ENCODE measurements around the gene AUTS2.

Gene AUTS2

GRCh38 chr7:69564454-69565417 lies 33.5 kb upstream of the AUTS2 start:
- Histone ChIP-seq H3K4me3 (ENCODE audit: severe bottlenecking) (no peak overlapping the region), H3K36me3 (ENCODE audit: low read depth) (no peaks in the 10 kb centered on the region), H3K27me3 (ENCODE audit: insufficient read depth, poor library complexity, severe bottlenecking) (no peaks in the 10 kb centered on the region), H3K9me3 (ENCODE audit: severe bottlenecking) (no peaks in the 10 kb centered on the region), H3K4me1 (ENCODE audit: insufficient read depth, poor library complexity, severe bottlenecking) (no peaks in the 10 kb centered on the region), H3K27ac (ENCODE audit: poor library complexity, severe bottlenecking) (no peak overlapping the region)
- no peak for ATAC-seq (ENCODE audit: low read depth)
- no peak for TF ChIP-seq CTCF (IDR thresholded peaks at IDR 0.05; ENCODE audit: poor library complexity, severe bottlenecking)
- no peak for DNase-seq (ENCODE audit: low spot score)

GRCh38 chr7:69567800-69568199 lies 30.5 kb upstream of the AUTS2 start:
- ATAC-seq (ENCODE audit: low read depth) (no peak), DNase-seq (ENCODE audit: low spot score) (no peak)
- H3K27ac ChIP-seq (ENCODE audit: poor library complexity, severe bottlenecking): no peak overlapping the region
- no peaks in the 10 kb centered on the region for H3K4me1 ChIP-seq (ENCODE audit: insufficient read depth, poor library complexity, severe bottlenecking)
- no peak for TF ChIP-seq CTCF (IDR thresholded peaks at IDR 0.05; ENCODE audit: poor library complexity, severe bottlenecking)
- no peaks in the 10 kb centered on the region for H3K9me3 ChIP-seq (ENCODE audit: severe bottlenecking)
- no peaks in the 10 kb centered on the region for H3K36me3 ChIP-seq (ENCODE audit: low read depth)
- H3K4me3 ChIP-seq (ENCODE audit: severe bottlenecking): no peak overlapping the region
- no peaks in the 10 kb centered on the region for H3K27me3 ChIP-seq (ENCODE audit: insufficient read depth, poor library complexity, severe bottlenecking)

GRCh38 chr7:69568266-69568665 lies 30.0 kb upstream of the AUTS2 start:
- TF ChIP-seq CTCF (IDR thresholded peaks at IDR 0.05; ENCODE audit: poor library complexity, severe bottlenecking): no peak
- H3K27me3 ChIP-seq (ENCODE audit: insufficient read depth, poor library complexity, severe bottlenecking): no peaks in the 10 kb centered on the region
- H3K4me1 ChIP-seq (ENCODE audit: insufficient read depth, poor library complexity, severe bottlenecking): no peaks in the 10 kb centered on the region
- no peak overlapping the region for H3K4me3 ChIP-seq (ENCODE audit: severe bottlenecking)
- H3K36me3 ChIP-seq (ENCODE audit: low read depth): no peaks in the 10 kb centered on the region
- no peaks in the 10 kb centered on the region for H3K9me3 ChIP-seq (ENCODE audit: severe bottlenecking)
- ATAC-seq (ENCODE audit: low read depth): no peak; the same call in 2 of the 3 replicates
- H3K27ac ChIP-seq (ENCODE audit: poor library complexity, severe bottlenecking): no peak overlapping the region
- no peak for DNase-seq (ENCODE audit: low spot score)

- Histone ChIP-seq H3K4me1 (ENCODE audit: insufficient read depth, poor library complexity, severe bottlenecking) (no peaks in the 10 kb centered on the region), H3K27ac (ENCODE audit: poor library complexity, severe bottlenecking) (no peak overlapping the region), H3K27me3 (ENCODE audit: insufficient read depth, poor library complexity, severe bottlenecking) (no peaks in the 10 kb centered on the region), H3K4me3 (ENCODE audit: severe bottlenecking) (no peak overlapping the region), H3K36me3 (ENCODE audit: low read depth) (no peaks in the 10 kb centered on the region), H3K9me3 (ENCODE audit: severe bottlenecking) (no peaks in the 10 kb centered on the region)
- ATAC-seq (ENCODE audit: low read depth) (no peak), DNase-seq (ENCODE audit: low spot score) (no peak)
- TF ChIP-seq CTCF (IDR thresholded peaks at IDR 0.05; ENCODE audit: poor library complexity, severe bottlenecking): no peak
Observed at GRCh38 chr7:69575651-69576050, 22.6 kb upstream of the AUTS2 start.

GRCh38 chr7:69577221-69577620 lies 21.1 kb upstream of the AUTS2 start:
- no peaks in the 10 kb centered on the region for H3K9me3 ChIP-seq (ENCODE audit: severe bottlenecking)
- no peaks in the 10 kb centered on the region for H3K36me3 ChIP-seq (ENCODE audit: low read depth)
- DNase-seq (ENCODE audit: low spot score) (no peak), ATAC-seq (ENCODE audit: low read depth) (no peak)
- no peaks in the 10 kb centered on the region for H3K4me1 ChIP-seq (ENCODE audit: insufficient read depth, poor library complexity, severe bottlenecking)
- no peak for TF ChIP-seq CTCF (IDR thresholded peaks at IDR 0.05; ENCODE audit: poor library complexity, severe bottlenecking)
- H3K27me3 ChIP-seq (ENCODE audit: insufficient read depth, poor library complexity, severe bottlenecking): no peaks in the 10 kb centered on the region
- no peak overlapping the region for H3K27ac ChIP-seq (ENCODE audit: poor library complexity, severe bottlenecking)
- no peak overlapping the region for H3K4me3 ChIP-seq (ENCODE audit: severe bottlenecking)
